Astrocyte (in vitro differentiated cells and primary cell): Measurements from ENCODE around the gene MGMT. TPM values are rescaled to one million over a fixed set of nuclear protein-coding genes. Genes with fewer than 3 reads are reported as not detected.

Source experiments
- DNase-seq: peaks from one replicate; pipeline ENCODE4 v3.0.0-alpha.2; 2010; ENCODE audit warnings: low read depth
- FAIRE-seq: peaks from 2 replicates; lab custom pipeline; 2011; peaks lifted over from hg19 to GRCh38; lab: Jason Lieb, UNC
- H2AFZ ChIP-seq: 2 replicates; pipeline ENCODE4 v1.6.0; 2012; ENCODE audit warnings: low read depth, low read length, inconsistent platforms
- H3K27ac ChIP-seq: 2 replicates; pipeline ENCODE4 v1.5.1; 2011; ENCODE audit warnings: low read depth, low read length, inconsistent platforms
- H3K27me3 ChIP-seq: 2 replicates; pipeline ENCODE4 v1.6.0; 2011; ENCODE audit warnings: low read length, inconsistent platforms; ENCODE audit not compliant: insufficient read depth
- H3K36me3 ChIP-seq: 2 replicates; pipeline ENCODE4 v1.5.1; 2011; ENCODE audit warnings: low read length, inconsistent platforms; ENCODE audit not compliant: insufficient read depth
- H3K4me1 ChIP-seq: 2 replicates; pipeline ENCODE4 v1.5.1; 2011; ENCODE audit warnings: low read length, inconsistent platforms; ENCODE audit not compliant: insufficient read depth
- H3K4me2 ChIP-seq: 2 replicates; pipeline ENCODE4 v1.6.0; 2012; ENCODE audit warnings: low read length, inconsistent platforms
- H3K4me3 ChIP-seq: 2 replicates; pipeline ENCODE4 v1.5.1; 2011; ENCODE audit warnings: low read depth, mild to moderate bottlenecking, low read length, inconsistent platforms; ENCODE audit not compliant: insufficient read depth
- H3K79me2 ChIP-seq: 2 replicates; pipeline ENCODE4 v1.6.0; 2012; ENCODE audit warnings: mild to moderate bottlenecking, low read length, inconsistent platforms; ENCODE audit not compliant: insufficient read depth
- H3K9ac ChIP-seq: 2 replicates; pipeline ENCODE4 v1.6.0; 2012; ENCODE audit warnings: mild to moderate bottlenecking, low read length, inconsistent platforms
- H3K9me3 ChIP-seq: 2 replicates; pipeline ENCODE4 v1.5.1; 2012; ENCODE audit warnings: low read depth, mild to moderate bottlenecking, low read length, inconsistent platforms; ENCODE audit not compliant: insufficient read depth
- H4K20me1 ChIP-seq: 2 replicates; pipeline ENCODE4 v1.6.0; 2012; ENCODE audit warnings: low read length, inconsistent platforms; ENCODE audit not compliant: insufficient read depth
- H3K27ac Mint-ChIP-seq: one replicate; pipeline ENCODE4 v1.8.0; 2021; ENCODE audit warnings: mild to moderate bottlenecking, mixed read lengths; ENCODE audit not compliant: unreplicated experiment
- H3K27me3 Mint-ChIP-seq: one replicate; pipeline ENCODE4 v1.8.0; 2021; ENCODE audit warnings: low read depth, mixed read lengths; ENCODE audit not compliant: unreplicated experiment
- H3K36me3 Mint-ChIP-seq: one replicate; pipeline ENCODE4 v1.8.0; 2021; ENCODE audit warnings: low read depth, mixed read lengths; ENCODE audit not compliant: unreplicated experiment
- H3K4me1 Mint-ChIP-seq: one replicate; pipeline ENCODE4 v1.8.0; 2021; ENCODE audit warnings: low read depth, mixed read lengths; ENCODE audit not compliant: unreplicated experiment
- H3K4me3 Mint-ChIP-seq: one replicate; pipeline ENCODE4 v1.8.0; 2021; ENCODE audit warnings: mild to moderate bottlenecking, moderate library complexity, mixed read lengths; ENCODE audit not compliant: unreplicated experiment
- H3K9me3 Mint-ChIP-seq: one replicate; pipeline ENCODE4 v1.8.0; 2021; ENCODE audit warnings: mild to moderate bottlenecking, mixed read lengths; ENCODE audit not compliant: unreplicated experiment
- CTCF ChIP-seq: IDR thresholded peaks from 2 replicates; pipeline ENCODE4 v1.5.1; 2011; ENCODE audit warnings: low read depth, mild to moderate bottlenecking, inconsistent platforms, low read length, moderate library complexity; ENCODE audit not compliant: insufficient read depth
- EZH2 ChIP-seq: IDR thresholded peaks from 2 replicates; pipeline ENCODE4 v1.6.1; 2012; ENCODE audit warnings: mild to moderate bottlenecking, low read length, inconsistent platforms; ENCODE audit not compliant: insufficient read depth
- total RNA-seq: library from RNA; stranded (reverse); gene quantifications from 2 replicates; pipeline ENCODE4 v1.2.1, GENCODE V29; 2021

Gene MGMT
- total RNA-seq, 1 donor from 2014 or later = 9.5 TPM

GRCh38 chr10:129712000-129712399 is 245.0 kb downstream of the MGMT start:
- no peaks in the 10 kb centered on the region for H3K9me3 Mint-ChIP-seq
- no peak for FAIRE-seq

GRCh38 chr10:129713659-129714265 is 246.7 kb downstream of the MGMT start:
- Mint-ChIP-seq H3K27me3 (peaks cover 6% of the 10 kb centered on the region), H3K4me3 (no peak overlapping the region), H3K9me3 (no peaks in the 10 kb centered on the region), H3K27ac (no peak overlapping the region), H3K4me1 (no peaks in the 10 kb centered on the region), H3K36me3 (no peaks in the 10 kb centered on the region)
- Histone ChIP-seq H3K4me1 (no peaks in the 10 kb centered on the region), H3K27me3 (no peaks in the 10 kb centered on the region), H3K9me3 (peaks cover 2% of the 10 kb centered on the region), H3K4me2 (no peak overlapping the region), H3K27ac (no peak overlapping the region), H3K79me2 (no peaks in the 10 kb centered on the region), H3K36me3 (no peaks in the 10 kb centered on the region), H2AFZ (no peak overlapping the region), H3K9ac (no peak overlapping the region), H3K4me3 (no peak overlapping the region), H4K20me1 (no peaks in the 10 kb centered on the region)
- TF ChIP-seq CTCF = no peak
- no peak for TF ChIP-seq EZH2
- FAIRE-seq (no peak), DNase-seq (no peak)

More at GRCh38 chr10:129712000-129712399, 245.0 kb downstream of the MGMT start:
- Histone ChIP-seq H3K27ac (no peak overlapping the region), H3K4me1 (no peaks in the 10 kb centered on the region), H3K4me3 (no peak overlapping the region), H2AFZ (no peak overlapping the region), H3K27me3 (no peaks in the 10 kb centered on the region), H4K20me1 (no peaks in the 10 kb centered on the region), H3K36me3 (no peaks in the 10 kb centered on the region), H3K4me2 (no peak overlapping the region), H3K9ac (no peak overlapping the region), H3K9me3 (no peaks in the 10 kb centered on the region), H3K79me2 (no peaks in the 10 kb centered on the region)
- no peak for DNase-seq
- no peak for TF ChIP-seq CTCF
- no peak for TF ChIP-seq EZH2
- Mint-ChIP-seq H3K27ac (no peak overlapping the region), H3K4me1 (no peaks in the 10 kb centered on the region), H3K27me3 (peaks cover 6% of the 10 kb centered on the region), H3K4me3 (no peak overlapping the region), H3K36me3 (no peaks in the 10 kb centered on the region)

GRCh38 chr10:129715805-129716204 is 248.8 kb downstream of the MGMT start:
- Histone ChIP-seq H3K4me2 (no peak overlapping the region), H3K9me3 (peaks cover 8% of the 10 kb centered on the region), H3K79me2 (no peaks in the 10 kb centered on the region), H3K4me1 (no peaks in the 10 kb centered on the region), H3K4me3 (no peak overlapping the region), H3K36me3 (no peaks in the 10 kb centered on the region), H3K9ac (no peak overlapping the region), H3K27ac (no peak overlapping the region), H3K27me3 (no peaks in the 10 kb centered on the region), H2AFZ (no peak overlapping the region), H4K20me1 (no peaks in the 10 kb centered on the region)
- Mint-ChIP-seq H3K4me1 (no peaks in the 10 kb centered on the region), H3K27me3 (peaks cover 2% of the 10 kb centered on the region), H3K9me3 (no peaks in the 10 kb centered on the region), H3K4me3 (no peak overlapping the region), H3K27ac (no peak overlapping the region), H3K36me3 (peaks cover 4% of the 10 kb centered on the region)
- TF ChIP-seq EZH2 (no peak), CTCF (no peak)
- FAIRE-seq (no peak), DNase-seq (no peak)
